Activated CD4-positive, alpha-beta T cell treated with anti-CD3 and anti-CD28 coated beads for 36 hours (primary cell): ENCODE data around the gene STK39. TPM values are rescaled to one million over a fixed set of nuclear protein-coding genes. Genes with fewer than 3 reads are reported as not detected.

Experiments
- ATAC-seq: fragments of 200-7000 bp; cut with Tn5 transposase; one replicate; pipeline ENCODE4 v1.10.0; 2021; ENCODE audit warnings: mild to moderate bottlenecking, moderate library complexity
- CTCF ChIA-PET: fragments of 350-600 bp; sonication (Branson Sonifier 250); formaldehyde crosslinking; loops from one replicate; lab custom pipeline; 2021; ENCODE audit warnings: antibody characterized with exemption; lab: Charles Lee
- POLR2A ChIA-PET: fragments of 350-600 bp; sonication (Branson Sonifier 250); formaldehyde crosslinking; loops from one replicate; lab custom pipeline; 2021; ENCODE audit warnings: antibody characterized with exemption, inconsistent platforms; lab: Charles Lee
- DNase-seq: peaks from one replicate; pipeline ENCODE4 v3.0.0-alpha.2; 2020
- H3K27ac Mint-ChIP-seq: one replicate; pipeline ENCODE4 v1.8.0; 2021; ENCODE audit warnings: mixed read lengths
- H3K27me3 Mint-ChIP-seq: one replicate; pipeline ENCODE4 v1.8.0; 2021; ENCODE audit warnings: mixed read lengths
- H3K36me3 Mint-ChIP-seq: one replicate; pipeline ENCODE4 v1.8.0; 2021; ENCODE audit warnings: low read depth, mixed read lengths
- H3K4me1 Mint-ChIP-seq: one replicate; pipeline ENCODE4 v1.8.0; 2021; ENCODE audit warnings: mixed read lengths
- H3K4me3 Mint-ChIP-seq: one replicate; pipeline ENCODE4 v1.8.0; 2021; ENCODE audit warnings: mild to moderate bottlenecking, moderate library complexity, mixed read lengths
- H3K9me3 Mint-ChIP-seq: one replicate; pipeline ENCODE4 v1.8.0; 2021; ENCODE audit warnings: low read depth, mixed read lengths
- intact Hi-C, 2 experiments: fragments of 100-400 bp; cut with DNase I in 1 of 2; cut with micrococcal nuclease in 1 of 2; formaldehyde crosslinking; loops; one replicate each; pipeline versions ENCODE4 v1.14.2 to v1.15.1; 2022 to 2024; cut with DNase I, micrococcal nuclease
- total RNA-seq, 2 experiments: library from RNA; stranded (reverse); gene quantifications; one replicate each; pipeline ENCODE4 v1.2.3, GENCODE V29; 2021

The STK39 gene
- total RNA-seq, 2 experiments from 2014 or later, result 42.1 to 44.5 TPM

- DNase-seq (no peak), ATAC-seq (no peak)
- intact Hi-C loops, result no loop called here
- Mint-ChIP-seq H3K4me3 (no peak overlapping the region), H3K4me1 (no peaks in the 10 kb centered on the region), H3K27me3 (no peaks in the 10 kb centered on the region), H3K36me3 (peaks cover 17% of the 10 kb centered on the region), H3K9me3 (no peaks in the 10 kb centered on the region), H3K27ac (no peak overlapping the region)
- POLR2A ChIA-PET, result no interaction called here
- CTCF ChIA-PET, result no interaction called here
These were observed 261.2 kb downstream of the STK39 start for GRCh38 chr2:167986223-167986622.

- DNase-seq (no peak), ATAC-seq (no peak)
- Mint-ChIP-seq H3K27ac (no peak overlapping the region), H3K4me3 (no peak overlapping the region), H3K36me3 (peaks cover 38% of the 10 kb centered on the region), H3K9me3 (no peaks in the 10 kb centered on the region), H3K27me3 (no peaks in the 10 kb centered on the region), H3K4me1 (no peaks in the 10 kb centered on the region)
- intact Hi-C loops, result no loop called here
- ChIA-PET CTCF (interaction anchor here (1.3 kb wide), 1 partner anchor 16 kb away, joined by 3 read pairs; no protein-coding TSS in a partner anchor), POLR2A (no interaction called here)
These were observed 265.4 kb downstream of the STK39 start for GRCh38 chr2:167981945-167982344.

GRCh38 chr2:167980439-167980838 lies 267.0 kb downstream of the STK39 start:
- ChIA-PET CTCF (interaction anchor here (1.3 kb wide), 1 partner anchor 15 kb away, joined by 3 read pairs; no protein-coding TSS in a partner anchor), POLR2A (no interaction called here)
- Mint-ChIP-seq H3K4me1 (no peaks in the 10 kb centered on the region), H3K36me3 (peaks cover 47% of the 10 kb centered on the region), H3K27ac (no peak overlapping the region), H3K9me3 (no peaks in the 10 kb centered on the region), H3K27me3 (no peaks in the 10 kb centered on the region), H3K4me3 (no peak overlapping the region)
- DNase-seq (no peak), ATAC-seq (no peak)
- intact Hi-C loops, result no loop called here

GRCh38 chr2:167972746-167973145 lies 274.6 kb downstream of the STK39 start:
- no peaks in the 10 kb centered on the region for H3K27me3 Mint-ChIP-seq
- ChIA-PET POLR2A (no interaction called here), CTCF (interaction anchor here (0.8 kb wide), 2 partner anchors 146 to 828 kb away, joined by 3 read pairs; no protein-coding TSS in a partner anchor)
- no peak for ATAC-seq
- DNase-seq, result no peak
- H3K27ac Mint-ChIP-seq, result no peak overlapping the region
- intact Hi-C loops, result no loop called here
- peaks cover 47% of the 10 kb centered on the region for H3K36me3 Mint-ChIP-seq
- H3K9me3 Mint-ChIP-seq, result peaks cover 11% of the 10 kb centered on the region
- H3K4me3 Mint-ChIP-seq, result no peak overlapping the region
- H3K4me1 Mint-ChIP-seq, result no peaks in the 10 kb centered on the region

GRCh38 chr2:167972020-167972419 lies 275.4 kb downstream of the STK39 start:
- peaks cover 43% of the 10 kb centered on the region for H3K36me3 Mint-ChIP-seq
- ChIA-PET POLR2A (no interaction called here), CTCF (interaction anchor here (0.8 kb wide), 1 partner anchor 829 kb away, joined by 3 read pairs; no protein-coding TSS in a partner anchor)
- ATAC-seq (no peak), DNase-seq (no peak)
- no peaks in the 10 kb centered on the region for H3K4me1 Mint-ChIP-seq
- H3K27me3 Mint-ChIP-seq, result no peaks in the 10 kb centered on the region
- H3K4me3 Mint-ChIP-seq, result no peak overlapping the region
- H3K9me3 Mint-ChIP-seq, result peaks cover 11% of the 10 kb centered on the region
- H3K27ac Mint-ChIP-seq, result no peak overlapping the region
- intact Hi-C loops, result no loop called here

- H3K4me1 Mint-ChIP-seq, result peaks cover 8% of the 10 kb centered on the region
- DNase-seq (no peak), ATAC-seq (no peak)
- intact Hi-C loops, result loop anchor here (2.0 to 5.0 kb wide), 2 partner anchors 150 to 152 kb away; no protein-coding TSS in a partner anchor
- H3K4me3 Mint-ChIP-seq, result no peak overlapping the region
- H3K9me3 Mint-ChIP-seq, result peaks cover 6% of the 10 kb centered on the region
- H3K27ac Mint-ChIP-seq, result no peak overlapping the region
- CTCF ChIA-PET, result interaction anchor here (1.8 kb wide), 1 partner anchor 152 kb away, joined by 6 read pairs; no protein-coding TSS in a partner anchor
- H3K27me3 Mint-ChIP-seq, result no peaks in the 10 kb centered on the region
- H3K36me3 Mint-ChIP-seq, result peaks cover 35% of the 10 kb centered on the region
- POLR2A ChIA-PET, result no interaction called here
These were observed 280.2 kb downstream of the STK39 start for GRCh38 chr2:167966937-167967913.

- intact Hi-C loops, result loop anchor here (2.0 to 5.0 kb wide), 2 partner anchors 151 to 153 kb away; no protein-coding TSS in a partner anchor
- Mint-ChIP-seq H3K4me3 (no peak overlapping the region), H3K27me3 (no peaks in the 10 kb centered on the region), H3K4me1 (peaks cover 8% of the 10 kb centered on the region), H3K9me3 (no peaks in the 10 kb centered on the region), H3K27ac (peak overlapping the region; percentile 16), H3K36me3 (peaks cover 29% of the 10 kb centered on the region)
- ATAC-seq (peak; percentile 39), DNase-seq (no peak)
- CTCF ChIA-PET, result interaction anchor here (1.2 kb wide), 1 partner anchor 15 kb away, joined by 3 read pairs; no protein-coding TSS in a partner anchor
- POLR2A ChIA-PET, result no interaction called here
These were observed 281.3 kb downstream of the STK39 start for GRCh38 chr2:167965907-167966761.

GRCh38 chr2:167964650-167965413 lies 282.6 kb downstream of the STK39 start:
- Mint-ChIP-seq H3K36me3 (peaks cover 29% of the 10 kb centered on the region), H3K9me3 (no peaks in the 10 kb centered on the region), H3K27ac (no peak overlapping the region), H3K27me3 (no peaks in the 10 kb centered on the region), H3K4me3 (no peak overlapping the region), H3K4me1 (peaks cover 8% of the 10 kb centered on the region)
- DNase-seq (no peak), ATAC-seq (no peak)
- POLR2A ChIA-PET, result no interaction called here
- intact Hi-C loops, result loop anchor here in 1 of 2 experiments (5.0 kb wide), 1 partner anchor 152 kb away; no protein-coding TSS in a partner anchor
- CTCF ChIA-PET, result no interaction called here

- ATAC-seq (no peak), DNase-seq (no peak)
- Mint-ChIP-seq H3K9me3 (no peaks in the 10 kb centered on the region), H3K4me1 (peaks cover 8% of the 10 kb centered on the region), H3K36me3 (peaks cover 27% of the 10 kb centered on the region), H3K4me3 (no peak overlapping the region), H3K27me3 (no peaks in the 10 kb centered on the region), H3K27ac (no peak overlapping the region)
- intact Hi-C loops, result no loop called here
- ChIA-PET CTCF (no interaction called here), POLR2A (no interaction called here)
These were observed 283.3 kb downstream of the STK39 start for GRCh38 chr2:167963899-167964649.

GRCh38 chr2:167962436-167963226 lies 284.8 kb downstream of the STK39 start:
- no peak for ATAC-seq
- H3K9me3 Mint-ChIP-seq, result no peaks in the 10 kb centered on the region
- CTCF ChIA-PET, result no interaction called here
- no peaks in the 10 kb centered on the region for H3K27me3 Mint-ChIP-seq
- no peak overlapping the region for H3K27ac Mint-ChIP-seq
- H3K4me1 Mint-ChIP-seq, result peaks cover 8% of the 10 kb centered on the region
- H3K36me3 Mint-ChIP-seq, result peaks cover 29% of the 10 kb centered on the region
- DNase-seq, result no peak
- POLR2A ChIA-PET, result no interaction called here
- intact Hi-C loops, result no loop called here
- no peak overlapping the region for H3K4me3 Mint-ChIP-seq
